Parathyroid adenoma (tissue), 2 donors: Measurements from ENCODE around the gene MCAT.
"Not testable (repeated sequence)": the region's sequence is repeated elsewhere in the genome, so short reads cannot be mapped to it uniquely, and the experiment has no call there.

Source experiments
- H2AFZ ChIP-seq: fragments of 300-600 bp; sonication (generic); one replicate; pipeline ENCODE4 v1.7.0; 2017; ENCODE audit warnings: antibody characterized with exemption, mild to moderate bottlenecking
- H3K27ac ChIP-seq: fragments of 300-600 bp; sonication (generic); one replicate; pipeline ENCODE4 v1.7.0; 2017
- H3K27me3 ChIP-seq: fragments of 300-600 bp; sonication (generic); one replicate; pipeline ENCODE4 v1.7.0; 2017; ENCODE audit warnings: low read length; ENCODE audit not compliant: control insufficient read depth, insufficient read depth
- H3K36me3 ChIP-seq: fragments of 300-600 bp; sonication (generic); one replicate; pipeline ENCODE4 v1.7.0; 2017; ENCODE audit warnings: low read length; ENCODE audit not compliant: control insufficient read depth, insufficient read depth
- H3K4me1 ChIP-seq: fragments of 300-600 bp; sonication (generic); one replicate; pipeline ENCODE4 v1.7.0; 2017; ENCODE audit warnings: control low read depth
- H3K4me2 ChIP-seq: fragments of 300-600 bp; sonication (generic); one replicate; pipeline ENCODE4 v1.7.0; 2017; ENCODE audit warnings: low read length
- H3K4me3 ChIP-seq: fragments of 300-600 bp; sonication (generic); one replicate; pipeline ENCODE4 v1.7.0; 2017; ENCODE audit warnings: low read depth, low read length
- H3K79me2 ChIP-seq: fragments of 300-600 bp; sonication (generic); one replicate; pipeline ENCODE4 v1.7.0; 2017; ENCODE audit warnings: control low read depth
- H3K9ac ChIP-seq: fragments of 300-600 bp; sonication (generic); one replicate; pipeline ENCODE4 v1.7.0; 2017; ENCODE audit warnings: mild to moderate bottlenecking
- H3K9me3 ChIP-seq: fragments of 300-600 bp; sonication (generic); one replicate; pipeline ENCODE4 v1.7.0; 2017; ENCODE audit warnings: low read length; ENCODE audit not compliant: control insufficient read depth
- TF ChIP-seq, protein P1 (sequence below): fragments of 300-600 bp; sonication (generic); IDR thresholded peaks from one replicate; pipeline ENCODE4 v1.7.0; 2017; ENCODE audit warnings: antibody characterized with exemption, mild to moderate bottlenecking
- donor health status: primary hyperparathyroidism.

Gene MCAT

GRCh38 chr22:43151251-43152002 is 8.2 kb upstream of the MCAT start, which contains the start of gene TSPO:
TSS of gene TSPO (plus strand) at chr22:43151559. CDS start at chr22:43159239, 7,680 bp downstream.
- H2AFZ ChIP-seq = peak within 1 kb of the TSS; percentile 82
- no peak within 1 kb of the TSS for H3K9ac ChIP-seq
- no peaks in the 10 kb centered on the region for H3K9me3 ChIP-seq
- no peaks in the 10 kb centered on the region for H3K79me2 ChIP-seq
- TF ChIP-seq, protein P1, sequence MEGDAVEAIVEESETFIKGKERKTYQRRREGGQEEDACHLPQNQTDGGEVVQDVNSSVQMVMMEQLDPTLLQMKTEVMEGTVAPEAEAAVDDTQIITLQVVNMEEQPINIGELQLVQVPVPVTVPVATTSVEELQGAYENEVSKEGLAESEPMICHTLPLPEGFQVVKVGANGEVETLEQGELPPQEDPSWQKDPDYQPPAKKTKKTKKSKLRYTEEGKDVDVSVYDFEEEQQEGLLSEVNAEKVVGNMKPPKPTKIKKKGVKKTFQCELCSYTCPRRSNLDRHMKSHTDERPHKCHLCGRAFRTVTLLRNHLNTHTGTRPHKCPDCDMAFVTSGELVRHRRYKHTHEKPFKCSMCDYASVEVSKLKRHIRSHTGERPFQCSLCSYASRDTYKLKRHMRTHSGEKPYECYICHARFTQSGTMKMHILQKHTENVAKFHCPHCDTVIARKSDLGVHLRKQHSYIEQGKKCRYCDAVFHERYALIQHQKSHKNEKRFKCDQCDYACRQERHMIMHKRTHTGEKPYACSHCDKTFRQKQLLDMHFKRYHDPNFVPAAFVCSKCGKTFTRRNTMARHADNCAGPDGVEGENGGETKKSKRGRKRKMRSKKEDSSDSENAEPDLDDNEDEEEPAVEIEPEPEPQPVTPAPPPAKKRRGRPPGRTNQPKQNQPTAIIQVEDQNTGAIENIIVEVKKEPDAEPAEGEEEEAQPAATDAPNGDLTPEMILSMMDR = no peak
- H3K4me2 ChIP-seq = peak within 1 kb of the TSS; percentile 89
- H3K27ac ChIP-seq = peak within 1 kb of the TSS; percentile 67
- H3K36me3 ChIP-seq = no peaks in the 10 kb centered on the region
- peak within 1 kb of the TSS; percentile 78 for H3K4me3 ChIP-seq
- H3K4me1 ChIP-seq = peaks cover 3% of the 10 kb centered on the region
- no peaks in the 10 kb centered on the region for H3K27me3 ChIP-seq

- H3K27me3 ChIP-seq = no peaks in the 10 kb centered on the region
These were observed 7.6 kb upstream of the MCAT start for GRCh38 chr22:43150731-43151206.

DNA sequence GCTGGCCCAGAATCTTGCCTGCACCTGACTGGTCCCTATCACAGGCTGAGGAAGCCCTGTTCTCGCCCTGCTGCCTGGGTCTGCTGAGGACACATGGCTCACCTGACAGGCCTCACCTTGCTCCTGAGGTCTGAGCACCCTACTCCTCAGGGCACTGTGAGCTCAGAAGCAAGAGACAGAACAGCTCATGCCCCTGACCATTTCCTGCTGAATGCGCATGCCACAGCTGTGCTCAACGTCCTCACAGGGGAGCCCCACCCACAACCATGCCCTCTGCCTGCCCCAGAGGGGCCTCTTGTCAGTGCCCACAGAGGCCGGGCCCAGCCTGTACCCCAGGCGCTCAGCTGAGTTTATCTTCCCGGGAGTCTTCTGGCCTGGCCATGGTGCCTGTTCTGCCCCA is 5.4 kb upstream of the MCAT start:
- Histone ChIP-seq H3K4me1 (peaks cover 3% of the 10 kb centered on the region), H3K9me3 (no peaks in the 10 kb centered on the region), H3K4me3 (no peak overlapping the region), H3K4me2 (no peak overlapping the region), H3K27me3 (no peaks in the 10 kb centered on the region), H2AFZ (no peak overlapping the region), H3K79me2 (no peaks in the 10 kb centered on the region), H3K27ac (no peak overlapping the region), H3K36me3 (no peaks in the 10 kb centered on the region), H3K9ac (no peak overlapping the region)
- TF ChIP-seq, protein P1 = no peak

More at GRCh38 chr22:43150731-43151206, 7.6 kb upstream of the MCAT start:
- H3K9ac ChIP-seq = no peak overlapping the region
- H3K9me3 ChIP-seq = no peaks in the 10 kb centered on the region
- TF ChIP-seq, protein P1 = no peak
- no peaks in the 10 kb centered on the region for H3K79me2 ChIP-seq
- H3K4me1 ChIP-seq = peaks cover 3% of the 10 kb centered on the region
- H3K36me3 ChIP-seq = no peaks in the 10 kb centered on the region
- H2AFZ ChIP-seq = peak overlapping the region; percentile 82
- peak overlapping the region; percentile 56 for H3K27ac ChIP-seq
- H3K4me2 ChIP-seq = peak overlapping the region; percentile 89
- peak overlapping the region; percentile 78 for H3K4me3 ChIP-seq

DNA sequence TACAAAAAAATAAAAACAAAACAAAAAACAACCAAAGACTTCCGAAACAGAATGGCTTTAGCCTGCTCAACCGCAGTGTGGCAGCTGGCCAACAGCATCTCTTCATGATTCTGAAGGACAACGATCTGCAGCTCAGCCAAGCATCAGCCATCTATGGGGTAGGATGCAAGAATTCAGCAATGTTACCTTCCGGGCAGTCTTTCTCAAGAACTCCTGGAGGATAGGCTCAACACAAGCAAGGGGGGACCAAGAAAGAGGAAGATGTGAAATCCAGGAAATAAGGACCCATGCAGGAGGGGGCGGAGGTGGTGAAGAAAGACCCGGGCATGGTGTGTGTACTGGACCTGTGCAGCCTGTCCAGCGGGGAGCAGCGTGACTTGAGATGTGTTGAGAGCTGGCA is 4.6 kb upstream of the MCAT start:
- peaks cover 3% of the 10 kb centered on the region for H3K4me1 ChIP-seq
- TF ChIP-seq, protein P1 = no peak
- no peaks in the 10 kb centered on the region for H3K9me3 ChIP-seq
- H3K9ac ChIP-seq = no peak overlapping the region
- H3K4me2 ChIP-seq = no peak overlapping the region
- no peak overlapping the region for H3K4me3 ChIP-seq
- H3K27ac ChIP-seq = no peak overlapping the region
- no peaks in the 10 kb centered on the region for H3K27me3 ChIP-seq
- no peak overlapping the region for H2AFZ ChIP-seq
- H3K79me2 ChIP-seq = peaks cover 4% of the 10 kb centered on the region
- no peaks in the 10 kb centered on the region for H3K36me3 ChIP-seq

DNA sequence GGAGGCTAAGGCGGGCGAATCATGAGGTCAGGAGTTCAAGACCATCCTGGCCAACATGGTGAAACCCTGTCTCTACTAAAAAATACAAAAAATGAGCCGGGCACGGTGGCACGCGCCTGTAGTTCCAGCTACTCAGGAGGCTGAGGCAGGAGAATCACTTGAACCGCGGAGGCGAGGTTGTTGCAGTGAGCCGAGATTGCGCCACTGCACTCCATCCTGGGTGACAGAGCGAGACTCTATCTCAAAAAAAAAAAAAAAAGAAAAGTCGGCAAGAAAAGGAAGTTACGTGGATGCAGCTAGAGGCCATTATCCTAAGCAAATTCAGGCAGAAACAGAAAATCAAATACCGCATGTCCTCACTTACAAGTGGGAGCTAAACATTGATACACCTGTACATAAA is 3.1 kb upstream of the MCAT start:
- H3K36me3 ChIP-seq, H3K4me3 ChIP-seq, H3K79me2 ChIP-seq, H3K4me1 ChIP-seq, H2AFZ ChIP-seq, H3K9me3 ChIP-seq, H3K27me3 ChIP-seq, H3K9ac ChIP-seq, H3K27ac ChIP-seq, H3K4me2 ChIP-seq: not testable (repeated sequence)

DNA sequence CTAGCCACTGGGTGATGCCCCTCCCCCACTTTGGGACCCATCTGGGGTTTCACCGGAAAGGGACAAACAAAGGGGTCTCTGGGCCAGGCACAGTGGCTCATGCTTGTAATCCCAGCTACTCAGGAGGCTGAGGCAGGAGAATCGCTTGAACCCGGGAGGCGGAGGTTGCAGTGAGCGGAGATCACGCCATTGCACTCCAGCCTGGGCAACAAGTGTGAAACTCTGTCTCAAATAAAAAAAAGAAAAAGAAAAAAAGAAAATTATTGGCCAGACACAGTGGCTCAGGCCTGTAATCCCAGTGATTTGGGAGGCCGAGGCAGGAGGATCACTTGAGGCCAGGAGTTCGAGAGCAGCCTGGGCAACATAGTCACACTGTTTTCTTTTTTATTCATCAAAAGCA is 2.2 kb upstream of the MCAT start:
- not testable (repeated sequence) for H3K27ac ChIP-seq, H2AFZ ChIP-seq, H3K4me2 ChIP-seq, H3K36me3 ChIP-seq, H3K4me3 ChIP-seq, H3K9me3 ChIP-seq, H3K4me1 ChIP-seq, H3K9ac ChIP-seq, H3K79me2 ChIP-seq, H3K27me3 ChIP-seq
